GM20431 (cell line): Measurements from ENCODE around the gene RNFT2.

Experiments used
- in situ Hi-C: fragments of 300-500 bp; cut with MseI, MboI; formaldehyde crosslinking; loops from one replicate; pipeline ENCODE4 v1.15.0; 2020; ENCODE audit warnings: low sequenced_read_pairs; ENCODE audit not compliant: unreplicated experiment

The RNFT2 gene

DNA sequence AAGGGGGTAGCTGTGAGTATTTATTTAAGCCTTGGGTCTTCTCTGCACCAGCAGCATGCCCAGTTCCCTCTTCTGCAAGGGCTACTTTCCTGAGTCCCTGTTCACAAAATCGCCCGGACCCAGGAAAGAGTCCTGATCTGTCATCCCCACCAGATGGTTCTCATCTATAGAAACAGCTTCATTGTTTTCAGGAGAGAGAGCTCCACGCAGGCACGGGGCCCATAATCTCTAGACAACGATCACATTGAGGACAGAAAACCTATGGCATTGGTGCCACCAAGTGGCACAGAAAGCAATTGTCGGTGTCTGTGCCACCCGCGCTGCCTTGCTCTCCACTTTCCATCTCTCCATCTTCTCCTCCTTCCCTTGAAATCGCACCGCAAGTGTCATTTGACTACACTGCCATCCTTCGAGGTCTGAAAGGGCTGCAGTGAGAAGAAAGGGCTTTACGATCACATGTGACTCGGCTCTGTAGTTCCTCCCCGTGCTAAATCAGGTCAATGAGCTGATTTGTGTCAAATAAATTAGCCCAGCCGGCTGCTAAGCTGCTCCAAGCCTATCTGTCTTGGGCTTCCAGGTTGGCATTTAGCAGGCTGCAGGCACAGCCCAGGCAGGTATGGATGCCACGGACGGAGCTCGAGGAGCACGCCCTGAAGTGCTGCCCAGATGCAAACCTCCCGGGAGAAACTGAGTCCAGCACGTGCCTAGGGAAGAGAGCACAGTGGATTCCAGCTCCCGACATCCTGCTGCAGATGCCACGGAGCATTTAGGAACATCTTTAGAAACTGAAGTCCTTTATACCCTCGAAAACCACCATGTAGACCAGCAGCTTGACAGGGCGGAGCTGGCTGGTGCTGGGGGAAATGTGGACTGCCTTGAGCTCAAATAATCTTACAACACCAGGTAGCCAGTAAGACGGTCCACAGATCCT is 29.0 kb upstream of the RNFT2 start:
- in situ Hi-C loops = loop anchor here (25.0 kb wide), 1 partner anchor 403 kb away; no protein-coding TSS in a partner anchor

DNA sequence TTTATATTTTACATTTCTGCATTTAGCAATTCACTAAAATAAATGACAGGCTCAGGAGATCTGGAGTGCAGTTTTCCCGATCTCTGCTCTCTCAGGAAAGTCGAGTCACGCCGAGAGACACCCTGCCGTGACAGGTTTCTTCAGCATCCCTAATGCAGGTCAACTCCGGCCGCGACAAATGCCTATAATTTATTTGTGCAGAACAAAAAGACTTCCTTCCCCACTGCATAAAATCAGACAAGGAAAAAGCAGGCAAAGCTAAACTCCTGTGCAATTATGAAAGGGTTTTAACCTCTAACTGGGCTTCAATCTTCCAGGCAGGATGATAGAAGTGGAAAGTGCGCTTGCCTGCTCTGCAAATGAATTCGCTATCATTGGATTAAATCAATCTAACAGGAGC is 28.3 kb upstream of the RNFT2 start:
- in situ Hi-C loops = loop anchor here (25.0 kb wide), 1 partner anchor 403 kb away; no protein-coding TSS in a partner anchor

DNA sequence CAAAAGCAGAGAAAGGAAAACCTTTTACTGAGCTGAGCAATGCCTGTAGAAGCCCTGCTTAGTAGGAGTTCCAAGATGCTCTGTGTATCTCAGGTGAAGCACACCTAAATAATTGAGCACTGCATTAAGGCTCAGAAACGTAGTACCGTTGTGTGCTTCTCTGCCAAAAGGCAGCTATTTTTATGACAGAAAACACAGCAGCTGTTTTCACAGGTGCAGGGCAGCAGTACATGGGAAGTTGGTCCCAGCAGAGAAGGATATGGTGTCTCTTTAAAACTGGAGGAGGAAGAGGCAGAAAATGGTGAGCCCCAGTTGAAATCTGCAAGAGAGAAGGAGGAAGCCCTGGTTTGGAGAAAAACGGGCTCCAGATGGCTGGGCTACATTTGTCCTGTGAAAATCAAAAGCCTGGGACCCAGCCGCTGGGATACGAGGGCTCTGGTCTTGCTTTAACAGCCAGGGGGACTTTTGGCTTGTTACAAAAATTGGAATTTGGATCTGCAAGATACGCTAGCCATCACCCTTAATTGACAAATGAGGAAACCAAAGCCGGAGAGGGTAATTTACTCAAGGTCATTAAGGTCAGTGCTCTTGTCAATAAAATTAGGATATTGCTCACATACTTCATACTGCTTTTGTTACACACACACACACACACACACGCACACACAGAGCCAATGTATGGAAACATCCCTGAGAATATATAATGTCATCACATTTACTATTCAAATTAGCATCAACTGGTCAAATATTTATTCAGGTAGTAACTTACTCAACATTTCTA is 27.6 kb upstream of the RNFT2 start:
- in situ Hi-C loops = loop anchor here (25.0 kb wide), 1 partner anchor 402 kb away; no protein-coding TSS in a partner anchor

DNA sequence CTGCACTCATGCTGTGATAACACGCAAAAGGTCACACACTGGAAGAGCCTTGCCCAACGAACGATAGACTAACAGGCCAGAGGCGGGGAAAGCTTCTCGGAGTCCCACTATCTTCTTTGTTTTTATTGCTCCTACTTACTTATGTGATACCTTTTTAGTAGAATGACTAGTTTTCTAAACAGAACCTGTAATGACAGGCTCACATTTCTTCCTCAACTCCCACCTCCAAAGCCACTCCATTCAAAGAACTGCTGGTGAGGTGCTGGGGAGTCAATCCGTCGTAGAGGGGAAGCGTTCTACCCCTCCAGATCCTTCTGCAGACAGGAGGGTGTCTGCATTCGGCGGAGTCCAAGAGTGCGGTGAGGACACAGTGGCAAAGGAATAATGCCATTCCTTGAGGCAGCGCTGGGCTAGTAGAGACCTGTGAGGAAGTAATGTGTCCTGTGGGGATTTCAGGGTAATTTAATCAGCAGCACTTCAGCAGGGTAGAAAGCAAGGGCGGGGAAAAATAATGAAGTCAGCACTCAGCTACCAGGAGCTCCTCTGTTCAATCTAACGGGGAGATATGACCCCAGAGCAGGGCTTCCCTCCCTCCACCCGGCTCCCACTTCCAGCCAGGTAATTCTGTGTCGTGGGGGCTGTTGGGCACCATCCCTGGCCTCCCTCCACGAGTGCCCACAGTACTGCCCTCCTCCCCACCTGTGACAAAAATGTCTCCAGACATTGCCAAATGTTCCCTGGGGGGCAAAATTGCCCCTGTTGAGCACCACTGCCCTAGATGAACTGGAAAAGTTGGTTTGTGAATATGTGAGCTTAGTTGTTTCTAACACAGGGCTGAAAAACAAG is 25.4 kb upstream of the RNFT2 start:
- in situ Hi-C loops = loop anchor here (25.0 kb wide), 1 partner anchor 400 kb away; no protein-coding TSS in a partner anchor

DNA sequence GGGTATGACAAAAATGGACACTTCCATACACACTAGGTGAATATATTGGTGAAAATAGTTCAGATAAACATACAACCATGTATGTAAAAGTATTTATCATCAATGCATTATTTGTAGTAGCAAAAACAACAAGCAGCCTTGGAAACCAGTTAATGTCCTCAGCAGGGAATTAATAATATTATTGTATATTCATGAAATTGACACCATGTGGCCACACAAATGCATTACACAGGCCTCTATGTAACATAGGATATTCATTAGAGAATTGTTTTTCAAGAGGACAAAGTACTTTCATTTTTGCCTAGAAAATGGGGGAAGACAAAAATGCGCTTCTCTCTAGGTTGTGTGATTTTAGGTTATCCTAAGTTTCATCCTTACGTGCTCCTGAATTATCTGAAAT is 24.6 kb upstream of the RNFT2 start:
- in situ Hi-C loops = loop anchor here (25.0 kb wide), 1 partner anchor 399 kb away; no protein-coding TSS in a partner anchor

DNA sequence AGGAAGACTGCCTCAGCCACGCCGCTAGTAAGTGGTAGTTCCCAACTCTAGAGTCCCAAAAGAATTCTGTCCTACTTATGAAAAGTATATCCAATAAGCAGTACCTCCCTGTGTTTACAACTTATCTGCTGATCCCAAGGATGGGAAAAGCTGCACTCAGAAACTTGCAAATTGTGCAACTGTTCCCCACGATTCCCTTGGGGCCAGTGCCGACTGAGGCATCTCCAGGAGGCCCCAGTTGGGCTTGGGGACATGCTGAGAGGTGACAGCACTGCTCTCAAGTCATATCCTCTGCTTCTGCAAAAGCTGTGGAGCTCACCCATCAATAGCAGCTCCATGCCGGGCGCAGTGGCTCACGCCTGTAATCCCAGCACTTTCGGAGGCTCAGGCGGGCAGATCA is 23.9 kb upstream of the RNFT2 start:
- in situ Hi-C loops = loop anchor here (25.0 kb wide), 1 partner anchor 398 kb away; no protein-coding TSS in a partner anchor

DNA sequence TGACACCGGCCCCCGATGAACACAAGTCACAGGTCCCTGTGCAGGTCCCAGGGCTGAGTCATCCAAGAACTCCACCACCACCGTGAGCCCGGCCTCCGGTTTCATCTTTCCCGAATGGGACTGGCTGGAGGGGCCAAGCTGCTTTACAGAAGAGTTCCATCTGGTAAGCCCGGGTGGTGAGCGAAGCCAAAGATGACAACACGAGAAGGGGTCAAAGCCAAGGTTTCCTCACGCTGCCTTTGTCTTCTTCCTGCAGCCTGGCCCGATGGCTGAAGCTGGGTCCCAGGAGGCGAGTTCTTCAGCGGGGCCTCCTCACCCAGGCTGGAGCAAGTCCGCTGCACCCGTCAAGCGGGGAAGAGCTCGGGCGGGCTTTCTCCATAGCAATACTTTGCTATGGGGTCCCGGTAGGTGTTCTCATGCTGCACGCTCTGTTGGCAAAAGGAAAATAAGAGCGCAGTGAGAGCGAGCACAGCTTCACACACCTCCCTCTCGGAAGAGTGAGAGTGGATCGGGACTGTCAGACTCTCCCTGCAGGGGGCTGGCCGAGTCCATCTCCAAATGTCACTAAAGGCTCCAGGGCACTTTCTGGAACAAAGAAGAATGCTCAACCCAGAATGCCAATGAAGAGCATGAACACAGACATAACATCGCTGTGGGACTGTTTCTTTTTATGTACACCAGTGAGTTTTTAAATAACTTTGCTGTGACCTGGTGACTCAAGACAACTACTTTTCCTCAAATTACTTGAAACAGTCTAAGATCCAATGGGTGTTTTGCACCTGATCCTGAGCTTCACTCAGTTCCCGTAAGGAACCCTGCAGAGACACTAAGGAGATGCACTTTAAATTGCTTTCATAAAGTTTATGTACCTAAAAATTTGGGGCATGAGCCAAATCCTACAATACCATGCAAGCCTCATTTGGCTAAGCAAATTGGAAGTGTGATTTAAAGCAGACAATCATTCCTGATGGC is 20.4 kb upstream of the RNFT2 start:
- in situ Hi-C loops = loop anchor here (25.0 kb wide), 1 partner anchor 395 kb away; no protein-coding TSS in a partner anchor

DNA sequence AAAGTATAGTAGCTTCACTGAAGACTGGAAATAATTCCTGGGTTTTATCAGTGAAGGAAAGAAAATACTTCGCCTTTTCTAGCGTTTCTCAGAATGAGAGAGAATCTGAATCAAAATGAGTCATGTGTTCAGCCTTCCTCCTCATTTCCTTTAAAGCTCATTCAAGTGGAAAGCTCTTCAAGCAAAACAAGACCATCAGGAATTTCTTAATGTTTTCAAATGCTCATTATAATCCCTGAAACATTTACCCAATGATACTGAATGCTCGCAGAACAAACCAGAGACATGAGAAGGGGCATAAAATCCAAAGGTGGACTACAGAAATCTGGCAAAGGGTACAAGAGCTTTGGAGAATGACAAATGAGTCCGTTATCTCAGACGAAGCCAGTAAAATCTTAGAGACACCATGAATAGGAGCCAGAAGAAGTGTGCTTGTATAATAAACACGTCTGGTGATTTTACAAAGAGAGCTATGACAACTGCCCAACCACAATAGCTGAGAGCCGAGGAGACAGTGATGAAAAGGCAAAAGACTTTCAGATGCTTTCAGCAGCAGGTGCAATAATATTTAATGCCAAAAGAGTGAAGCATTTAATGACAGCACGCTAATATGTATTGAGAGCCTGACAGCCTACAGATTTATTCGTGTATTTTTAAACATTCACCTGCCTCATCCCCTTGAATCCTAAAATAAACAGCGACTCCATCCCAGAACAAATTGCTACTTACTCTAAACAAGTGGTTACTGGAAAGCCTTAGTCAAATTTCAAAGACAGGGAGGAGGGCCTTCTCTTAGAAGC is 19.3 kb upstream of the RNFT2 start:
- in situ Hi-C loops = loop anchor here (25.0 kb wide), 1 partner anchor 393 kb away; no protein-coding TSS in a partner anchor

DNA sequence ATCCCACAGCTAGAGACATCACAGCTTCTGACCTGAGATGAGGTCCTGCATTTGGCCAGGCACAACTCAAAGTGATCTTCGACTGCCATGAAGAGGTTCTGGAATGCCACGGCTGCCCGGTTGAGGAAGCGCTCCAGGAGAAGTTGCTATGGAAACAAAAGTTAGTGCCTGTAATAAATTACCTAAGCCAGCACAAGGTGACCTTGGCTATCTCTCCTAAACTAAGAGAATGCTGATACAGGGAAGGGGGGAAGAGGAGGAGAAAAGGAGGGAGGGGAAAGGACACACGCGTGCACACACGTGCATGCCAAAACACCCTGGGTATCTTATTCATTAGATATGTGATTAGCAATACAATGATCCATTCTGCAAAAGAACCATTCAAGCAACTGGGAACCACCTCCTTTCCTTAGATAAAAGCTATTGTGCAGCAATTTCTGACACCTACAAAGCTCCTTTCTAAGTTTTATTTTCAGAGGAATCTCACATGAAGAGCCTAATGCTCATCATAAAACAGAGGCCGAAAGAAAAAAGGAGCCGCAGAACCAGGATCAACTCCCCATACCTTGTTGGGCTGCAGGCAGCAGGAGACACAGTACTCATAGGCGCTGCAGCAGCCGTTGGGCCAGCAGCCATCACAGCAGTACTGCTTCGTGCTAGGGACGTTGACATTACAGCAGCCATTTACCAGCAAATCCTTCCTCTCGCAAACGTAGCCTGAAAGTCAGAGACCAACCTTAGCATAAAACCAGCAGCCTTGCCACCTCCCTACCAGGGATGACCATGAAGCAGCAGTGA is 18.2 kb upstream of the RNFT2 start:
- in situ Hi-C loops = loop anchor here (25.0 kb wide), 1 partner anchor 392 kb away; no protein-coding TSS in a partner anchor

DNA sequence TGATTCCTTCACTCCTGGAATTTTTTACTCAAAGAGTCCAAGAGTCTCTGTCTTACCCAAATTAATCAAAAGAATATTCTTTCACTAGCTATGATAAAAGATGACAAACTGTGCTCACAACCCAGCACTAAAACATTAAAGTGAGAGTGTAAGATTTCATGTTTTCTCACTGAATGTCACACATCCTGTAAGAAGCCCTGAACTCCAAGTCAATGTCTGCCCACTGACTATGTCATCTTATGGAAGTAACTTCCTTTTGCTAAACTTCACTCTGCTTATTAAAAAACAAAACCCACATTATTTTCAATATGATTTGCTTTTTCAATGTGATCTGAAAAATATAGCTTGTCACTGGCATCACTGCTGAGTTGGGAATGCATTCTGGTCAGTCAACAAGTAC is 15.9 kb upstream of the RNFT2 start:
- in situ Hi-C loops = loop anchor here (25.0 kb wide), 1 partner anchor 390 kb away; no protein-coding TSS in a partner anchor

DNA sequence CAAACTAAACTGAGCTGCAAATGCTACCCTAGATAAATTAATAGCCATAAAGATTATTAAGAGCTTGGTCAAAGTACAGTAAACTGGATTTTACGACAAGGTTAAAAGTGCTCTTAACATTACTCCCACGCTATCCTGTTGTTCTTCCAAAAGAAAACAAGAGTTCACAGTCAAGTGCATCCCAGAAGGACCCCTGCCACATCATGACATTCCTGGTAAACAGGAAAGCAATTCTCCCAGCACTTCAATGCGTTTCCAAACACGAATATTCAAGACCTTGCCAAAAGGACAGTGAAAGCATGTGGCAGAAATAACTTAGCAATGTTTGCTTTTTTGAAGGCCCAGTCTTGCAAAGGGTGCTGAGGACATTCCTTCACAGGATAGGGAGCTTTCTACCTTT is 11.4 kb upstream of the RNFT2 start:
- in situ Hi-C loops = no loop called here

DNA sequence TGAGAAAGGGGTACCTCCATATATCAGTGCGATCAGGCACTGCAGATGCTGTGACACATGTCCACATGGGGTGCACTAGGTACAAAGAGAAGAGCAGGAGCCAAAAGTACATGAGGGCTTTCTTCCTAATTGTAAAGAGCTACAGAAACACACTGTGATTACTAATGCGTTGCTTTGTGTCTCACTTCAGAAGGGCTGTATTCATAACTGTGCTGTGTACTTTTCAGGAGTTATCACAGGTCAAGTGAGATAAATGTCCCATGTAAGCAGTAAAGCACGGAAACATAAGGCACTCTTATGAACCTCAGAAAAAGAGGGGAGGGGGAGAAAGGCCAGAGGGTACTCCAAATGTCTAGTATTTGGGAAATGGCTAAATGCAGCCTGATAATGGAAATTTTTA is 10.9 kb upstream of the RNFT2 start:
- in situ Hi-C loops = no loop called here

DNA sequence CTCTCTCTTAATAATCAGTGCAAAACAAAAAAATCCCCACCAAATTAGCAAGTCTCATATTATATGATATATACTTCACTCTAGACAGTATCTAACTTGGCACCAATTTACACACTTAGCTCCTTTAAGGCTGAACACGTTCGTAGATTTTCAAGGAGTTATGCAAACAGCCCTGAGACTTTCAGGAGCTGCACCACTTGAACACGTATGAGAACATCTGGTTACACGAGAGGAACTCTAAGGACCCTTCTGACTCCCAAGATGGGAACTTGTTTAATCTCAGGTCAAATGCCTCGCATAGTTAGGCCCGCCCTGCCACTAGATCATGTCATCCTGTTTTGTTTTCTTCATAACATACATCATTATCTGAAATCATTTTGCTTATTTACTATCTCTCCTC is 10.2 kb upstream of the RNFT2 start:
- in situ Hi-C loops = no loop called here

DNA sequence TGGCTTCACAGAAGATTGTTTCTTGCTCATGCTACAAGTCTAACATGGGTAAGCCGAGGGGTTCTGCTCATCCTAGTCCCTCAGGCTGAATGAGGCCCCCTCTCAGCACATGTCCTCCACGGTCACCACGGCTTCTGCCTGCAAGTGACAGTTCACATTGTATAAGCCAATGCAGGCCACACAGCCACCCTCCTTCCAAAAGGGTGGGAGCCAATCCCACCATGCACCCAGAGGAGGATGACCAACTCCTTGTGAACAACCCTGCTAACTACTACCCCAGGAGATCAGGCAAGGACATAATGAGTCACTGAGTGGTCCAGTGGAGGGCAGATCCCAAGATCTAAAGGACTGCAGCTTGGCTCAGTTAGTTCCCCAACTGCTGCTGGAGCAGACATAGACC is 6.3 kb upstream of the RNFT2 start:
- in situ Hi-C loops = no loop called here

DNA sequence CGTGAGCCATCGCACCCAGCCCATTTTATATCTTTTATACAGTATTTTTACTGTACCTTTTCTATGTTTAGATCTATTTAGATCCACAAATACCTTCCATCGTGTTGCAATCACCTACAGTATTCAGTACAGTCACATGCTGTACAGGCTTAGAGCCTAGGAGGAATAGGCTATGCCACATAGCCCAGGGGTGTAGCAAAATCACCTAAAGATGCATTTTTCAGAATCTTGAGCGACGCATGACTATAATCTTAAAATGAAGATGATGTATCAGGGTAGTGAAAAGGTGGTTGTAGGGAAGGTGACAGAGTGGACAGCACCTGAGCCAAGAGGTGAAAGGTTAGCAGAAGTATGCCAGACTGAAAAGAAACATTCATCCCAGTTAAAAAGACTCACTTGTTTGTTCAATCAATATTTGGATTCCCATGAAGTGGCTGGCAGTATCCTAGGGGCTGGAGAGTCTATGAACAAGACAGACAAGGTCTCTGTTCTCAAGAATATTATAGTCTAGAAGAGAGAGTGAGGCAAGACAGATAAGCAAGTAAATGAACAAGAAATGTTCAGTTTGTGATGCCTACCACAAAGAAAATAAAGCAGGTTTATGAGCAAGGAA is 3.9 kb upstream of the RNFT2 start:
- in situ Hi-C loops = no loop called here

DNA sequence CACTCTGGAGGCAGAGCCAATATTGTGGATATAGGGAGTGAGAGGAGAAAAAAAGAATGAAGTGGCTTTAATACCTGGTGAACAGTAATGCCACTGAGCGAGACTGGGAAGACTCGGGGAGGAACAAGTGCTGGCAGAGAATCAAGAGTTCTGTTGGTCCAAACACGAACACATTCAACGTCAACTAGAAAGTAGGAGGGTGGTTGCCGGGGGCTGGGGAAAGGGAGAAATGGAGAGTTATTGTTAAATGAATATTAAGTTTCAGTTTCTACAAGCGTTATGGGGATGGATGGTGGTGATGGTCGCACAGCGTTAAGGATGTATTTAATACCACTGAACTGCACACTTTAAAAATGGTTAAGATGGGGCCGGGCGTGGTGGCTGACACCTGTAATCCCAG is 3.0 kb upstream of the RNFT2 start:
- in situ Hi-C loops = no loop called here
